WTC11 (cell line): ENCODE results near the gene TMEM80. TPM values are rescaled to one million over a fixed set of nuclear protein-coding genes. Genes with fewer than 3 reads are reported as not detected.

Experiments
- ATAC-seq: fragments of 200-7000 bp; cut with Tn5 transposase; 2 replicates; pipeline ENCODE4 v1.10.0; 2021; ENCODE audit warnings: mild to moderate bottlenecking, moderate library complexity
- CTCF ChIA-PET: fragments of 300-600 bp; sonication (Branson Sonifier 250); formaldehyde crosslinking; loops from one replicate; lab custom pipeline; 2021; ENCODE audit warnings: antibody characterized with exemption; lab: Charles Lee
- POLR2A ChIA-PET: fragments of 350-600 bp; sonication (Branson Sonifier 250); formaldehyde crosslinking; loops from one replicate; lab custom pipeline; 2021; ENCODE audit warnings: antibody characterized with exemption; lab: Charles Lee
- DNase-seq: peaks from one replicate; pipeline ENCODE4 v3.0.0; 2021; ENCODE audit warnings: low spot score
- H3K27ac Mint-ChIP-seq: 2 replicates; pipeline ENCODE4 v1.8.0; 2021; ENCODE audit warnings: mixed read lengths
- H3K27me3 Mint-ChIP-seq: 2 replicates; pipeline ENCODE4 v1.8.0; 2021; ENCODE audit warnings: low read depth, mild to moderate bottlenecking, moderate library complexity, mixed read lengths
- H3K36me3 Mint-ChIP-seq: 2 replicates; pipeline ENCODE4 v1.8.0; 2021; ENCODE audit warnings: mixed read lengths
- H3K4me1 Mint-ChIP-seq: 2 replicates; pipeline ENCODE4 v1.8.0; 2022; ENCODE audit warnings: mixed read lengths
- H3K4me3 Mint-ChIP-seq: 2 replicates; pipeline ENCODE4 v1.8.0; 2021; ENCODE audit warnings: mild to moderate bottlenecking, moderate library complexity, mixed read lengths
- H3K9me3 Mint-ChIP-seq: 2 replicates; pipeline ENCODE4 v1.8.0; 2021; ENCODE audit warnings: mixed read lengths
- ATF2 ChIP-seq: sonication (generic); formaldehyde crosslinking; IDR thresholded peaks from 2 replicates; pipeline ENCODE4 v1.8.1; 2022; ENCODE audit warnings: low read depth, missing genetic modification reagents, borderline replicate concordance
- ATF3 ChIP-seq: sonication (generic); formaldehyde crosslinking; conservative IDR thresholded peaks from 2 replicates; pipeline ENCODE4 v1.8.1; 2022; ENCODE audit warnings: mild to moderate bottlenecking, missing genetic modification reagents
- CBFB ChIP-seq: sonication (generic); formaldehyde crosslinking; IDR thresholded peaks from 2 replicates; pipeline ENCODE4 v1.8.1; 2022; ENCODE audit warnings: mild to moderate bottlenecking, low read depth, missing genetic modification reagents
- CDX4 ChIP-seq: fragments of 250-450 bp; sonication (Bioruptor Pico); IDR thresholded peaks from 2 replicates; pipeline ENCODE4 v1.9.0; 2021; ENCODE audit warnings: moderate library complexity, mild to moderate bottlenecking, inconsistent platforms, borderline replicate concordance
- CREM ChIP-seq: sonication (generic); formaldehyde crosslinking; IDR thresholded peaks from 2 replicates; pipeline ENCODE4 v1.8.1; 2022; ENCODE audit warnings: mild to moderate bottlenecking, missing genetic modification reagents, moderate library complexity
- ERG ChIP-seq: fragments of 250-450 bp; sonication (Bioruptor Pico); IDR thresholded peaks from 2 replicates; pipeline ENCODE4 v1.8.0; 2021; ENCODE audit warnings: mild to moderate bottlenecking
- FOXJ3 ChIP-seq: sonication (generic); formaldehyde crosslinking; IDR thresholded peaks from 2 replicates; pipeline ENCODE4 v1.9.0; 2021; ENCODE audit warnings: missing genetic modification reagents, mild to moderate bottlenecking, borderline replicate concordance
- FOXK1 ChIP-seq: sonication (generic); formaldehyde crosslinking; IDR thresholded peaks from 2 replicates; pipeline ENCODE4 v1.8.0; 2022; ENCODE audit warnings: mild to moderate bottlenecking, moderate library complexity, missing genetic modification reagents
- GABPB1 ChIP-seq: sonication (generic); formaldehyde crosslinking; IDR thresholded peaks from 2 replicates; pipeline ENCODE4 v1.8.1; 2023; ENCODE audit warnings: mild to moderate bottlenecking, missing genetic modification reagents
- IRF1 ChIP-seq: sonication (generic); formaldehyde crosslinking; IDR thresholded peaks from 2 replicates; pipeline ENCODE4 v1.8.0; 2023; ENCODE audit warnings: missing genetic modification reagents
- IRF2 ChIP-seq: sonication (generic); formaldehyde crosslinking; IDR thresholded peaks from 2 replicates; pipeline ENCODE4 v1.8.0; 2022; ENCODE audit warnings: low read depth, missing genetic modification reagents, borderline replicate concordance
- JUN ChIP-seq: sonication (generic); formaldehyde crosslinking; IDR thresholded peaks from 2 replicates; pipeline ENCODE4 v1.8.0; 2023; ENCODE audit warnings: mild to moderate bottlenecking, missing genetic modification reagents
- NFATC4 ChIP-seq: fragments of 250-450 bp; sonication (Bioruptor Pico); IDR thresholded peaks from 2 replicates; pipeline ENCODE4 v1.9.0; 2021; ENCODE audit warnings: mild to moderate bottlenecking
- RELA ChIP-seq: sonication (generic); formaldehyde crosslinking; IDR thresholded peaks from 2 replicates; pipeline ENCODE4 v1.8.1; 2022; ENCODE audit warnings: missing genetic modification reagents, mild to moderate bottlenecking, borderline replicate concordance
- RORB ChIP-seq: fragments of 250-450 bp; sonication (Bioruptor Pico); IDR thresholded peaks from 2 replicates; pipeline ENCODE4 v1.9.0; 2021; ENCODE audit warnings: mild to moderate bottlenecking
- SMAD3 ChIP-seq: sonication (generic); formaldehyde crosslinking; IDR thresholded peaks from 2 replicates; pipeline ENCODE4 v1.8.0; 2022; ENCODE audit warnings: missing genetic modification reagents, mild to moderate bottlenecking, borderline replicate concordance
- SP1 ChIP-seq: sonication (generic); formaldehyde crosslinking; conservative IDR thresholded peaks from 2 replicates; pipeline ENCODE4 v1.8.1; 2022; ENCODE audit warnings: missing genetic modification reagents
- STAT6 ChIP-seq: sonication (generic); formaldehyde crosslinking; conservative IDR thresholded peaks from 2 replicates; pipeline ENCODE4 v1.8.1; 2023; ENCODE audit warnings: mild to moderate bottlenecking, low read depth, missing genetic modification reagents, moderate library complexity
- TCF7 ChIP-seq: sonication (generic); formaldehyde crosslinking; IDR thresholded peaks from 2 replicates; pipeline ENCODE4 v1.8.0; 2022; ENCODE audit warnings: mild to moderate bottlenecking, low read depth, missing genetic modification reagents, moderate library complexity
- TEAD1 ChIP-seq: sonication (generic); formaldehyde crosslinking; IDR thresholded peaks from 2 replicates; pipeline ENCODE4 v1.8.0; 2022; ENCODE audit warnings: mild to moderate bottlenecking, missing genetic modification reagents
- total RNA-seq: library from RNA; stranded (reverse); gene quantifications from 3 replicates; pipeline ENCODE4 v1.2.3, GENCODE V29; 2021
- TF ChIP-seq, protein P1 (sequence below): sonication (generic); formaldehyde crosslinking; IDR thresholded peaks from 2 replicates; pipeline ENCODE4 v1.8.1; 2023; ENCODE audit warnings: mild to moderate bottlenecking, missing genetic modification reagents, moderate library complexity

Gene TMEM80
- total RNA-seq, 1 experiment from 2014 or later, result 23.4 TPM

DNA sequence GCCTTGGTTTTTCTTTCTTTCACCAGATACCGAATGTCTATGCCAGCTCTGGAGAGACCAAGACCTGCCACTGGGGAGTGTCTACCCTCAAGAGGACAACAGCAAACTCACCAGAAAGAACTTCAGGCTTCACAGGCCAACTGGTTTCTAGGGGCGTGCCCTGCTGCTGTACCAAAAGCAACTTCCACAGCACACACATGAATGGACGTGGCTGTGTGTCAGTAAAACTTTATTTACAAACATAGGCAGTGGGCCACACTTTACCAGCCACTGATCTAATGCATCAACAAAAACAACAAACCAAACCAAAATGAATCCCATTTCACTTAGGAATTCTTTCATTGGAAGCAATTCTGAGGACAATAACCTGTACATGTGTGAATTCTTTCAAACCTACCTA, 17.3 kb upstream of the TMEM80 start:
- CTCF ChIA-PET, result no interaction called here
- Mint-ChIP-seq H3K36me3 (peaks cover 65% of the 10 kb centered on the region), H3K27me3 (no peaks in the 10 kb centered on the region), H3K9me3 (no peaks in the 10 kb centered on the region), H3K4me1 (peaks cover 4% of the 10 kb centered on the region; the same call in 1 of the 2 replicates), H3K27ac (peak overlapping the region; percentile 26; the same call in 1 of the 2 replicates), H3K4me3 (no peak overlapping the region)
- DNase-seq (no peak), ATAC-seq (no peak)
- POLR2A ChIA-PET, result no interaction called here
- no peak for TF ChIP-seq TEAD1 (CRISPR knock-in tag)
- TF ChIP-seq IRF2, result no peak
- TF ChIP-seq ATF2, result no peak
- TF ChIP-seq CBFB (CRISPR knock-in tag), result no peak
- TF ChIP-seq SP1 (CRISPR knock-in tag), result no peak

GRCh38 chr11:679271-680207, 16.1 kb upstream of the TMEM80 start:
- H3K4me1 Mint-ChIP-seq, result peaks cover 17% of the 10 kb centered on the region
- POLR2A ChIA-PET, result interaction anchor here (0.6 to 0.9 kb wide), 2 partner anchors 10 to 15 kb away, joined by 4 to 5 read pairs; partner anchors contain the start of gene DEAF1
- no peaks in the 10 kb centered on the region for H3K9me3 Mint-ChIP-seq
- ATAC-seq (no peak), DNase-seq (no peak)
- no peak overlapping the region for H3K4me3 Mint-ChIP-seq
- 0 out of 2 replicates have a peak overlapping the region, but pooled peaks have one; percentile 74 for H3K27ac Mint-ChIP-seq
- H3K27me3 Mint-ChIP-seq, result no peaks in the 10 kb centered on the region
- CTCF ChIA-PET, result interaction anchor here (2.3 kb wide), 1 partner anchor 14 kb away, joined by 6 read pairs; no protein-coding TSS in a partner anchor
- TF ChIP-seq SMAD3 (no peak), ATF3 (CRISPR knock-in tag) (no peak), RORB (CRISPR knock-in tag) (no peak), CREM (CRISPR knock-in tag) (no peak), TCF7 (CRISPR knock-in tag) (no peak), IRF1 (CRISPR knock-in tag) (no peak), FOXJ3 (CRISPR knock-in tag) (no peak), ERG (CRISPR knock-in tag) (no peak), RELA (CRISPR knock-in tag) (no peak), NFATC4 (CRISPR knock-in tag) (no peak), JUN (no peak), STAT6 (no peak), SP1 (CRISPR knock-in tag) (no peak), ATF2 (no peak), GABPB1 (no peak), CDX4 (CRISPR knock-in tag) (no peak), FOXK1 (CRISPR knock-in tag) (no peak)
- TF ChIP-seq, protein P1, sequence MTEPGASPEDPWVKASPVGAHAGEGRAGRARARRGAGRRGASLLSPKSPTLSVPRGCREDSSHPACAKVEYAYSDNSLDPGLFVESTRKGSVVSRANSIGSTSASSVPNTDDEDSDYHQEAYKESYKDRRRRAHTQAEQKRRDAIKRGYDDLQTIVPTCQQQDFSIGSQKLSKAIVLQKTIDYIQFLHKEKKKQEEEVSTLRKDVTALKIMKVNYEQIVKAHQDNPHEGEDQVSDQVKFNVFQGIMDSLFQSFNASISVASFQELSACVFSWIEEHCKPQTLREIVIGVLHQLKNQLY, result no peak
- peaks cover 66% of the 10 kb centered on the region for H3K36me3 Mint-ChIP-seq
